ENCODE results near the gene PDXP. TPM values are rescaled to one million over a fixed set of nuclear protein-coding genes. Genes with fewer than 3 reads are reported as not detected.

PDXP gene
- total and polyA plus RNA-seq, 12 donors, result 5.3 to 29.9 (median 21.2) TPM

DNA sequence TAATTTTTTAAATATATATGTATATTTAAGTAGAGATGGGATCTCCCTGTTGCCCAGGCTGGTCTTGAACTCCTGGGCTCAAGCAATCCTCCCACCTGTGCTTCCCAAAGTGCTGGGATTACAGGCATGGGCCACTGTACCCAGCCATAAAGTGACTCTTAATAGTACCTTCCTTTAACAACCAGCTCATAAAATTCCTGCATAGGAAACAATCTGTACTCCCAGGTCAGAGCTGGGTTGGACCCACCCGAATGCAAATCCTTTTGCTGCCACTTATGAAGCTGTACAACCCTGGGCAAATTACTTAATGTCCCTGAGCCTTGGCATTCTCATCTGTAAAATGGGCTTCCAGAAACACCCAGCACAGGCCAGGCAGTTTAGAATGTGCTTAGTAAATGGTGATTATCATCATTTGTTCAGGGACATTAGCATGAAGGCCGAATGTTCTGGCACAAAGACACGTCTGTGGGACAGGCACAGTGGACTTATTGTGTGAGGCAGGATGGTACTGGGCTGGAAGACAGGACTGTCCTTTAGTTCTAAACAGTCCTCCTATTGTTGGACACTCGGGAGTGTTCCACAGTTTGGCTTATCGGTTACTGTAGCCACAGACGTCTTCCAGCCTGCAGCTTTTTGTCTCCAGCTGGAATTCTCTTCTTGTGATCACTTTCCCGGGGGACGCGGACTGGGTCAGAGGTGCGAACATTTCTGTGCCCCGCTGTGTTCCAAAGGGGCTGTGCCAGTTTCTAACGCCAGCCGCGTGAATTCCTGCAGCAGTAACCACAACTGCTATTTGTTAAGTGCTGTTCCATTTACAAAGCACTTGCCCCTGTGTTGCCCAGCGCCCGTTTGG lies 6.0 kb downstream of the PDXP start:
- H3K27ac ChIP-seq, result peak overlapping the region in 2 of 10 donors; percentile 21 to 25
- H3K27me3 ChIP-seq, result no peaks in the 10 kb centered on the region
- peaks cover 6 to 47% (median 29%) of the 10 kb centered on the region in 9 donors for H3K4me1 ChIP-seq
- intact Hi-C loops (cut with DNase I), result no loop called here
- no peak overlapping the region for H3K4me3 ChIP-seq
- ATAC-seq (no peak), DNase-seq (no peak)
- 61 to 72% methylated on average over 16 of the region's 16 CpGs for WGBS, 2 donors
- peaks cover 0 to 24% (median 14%) of the 10 kb centered on the region in 9 donors for H3K36me3 ChIP-seq
- no peaks in the 10 kb centered on the region for H3K9me3 ChIP-seq
- TF ChIP-seq, protein P1, sequence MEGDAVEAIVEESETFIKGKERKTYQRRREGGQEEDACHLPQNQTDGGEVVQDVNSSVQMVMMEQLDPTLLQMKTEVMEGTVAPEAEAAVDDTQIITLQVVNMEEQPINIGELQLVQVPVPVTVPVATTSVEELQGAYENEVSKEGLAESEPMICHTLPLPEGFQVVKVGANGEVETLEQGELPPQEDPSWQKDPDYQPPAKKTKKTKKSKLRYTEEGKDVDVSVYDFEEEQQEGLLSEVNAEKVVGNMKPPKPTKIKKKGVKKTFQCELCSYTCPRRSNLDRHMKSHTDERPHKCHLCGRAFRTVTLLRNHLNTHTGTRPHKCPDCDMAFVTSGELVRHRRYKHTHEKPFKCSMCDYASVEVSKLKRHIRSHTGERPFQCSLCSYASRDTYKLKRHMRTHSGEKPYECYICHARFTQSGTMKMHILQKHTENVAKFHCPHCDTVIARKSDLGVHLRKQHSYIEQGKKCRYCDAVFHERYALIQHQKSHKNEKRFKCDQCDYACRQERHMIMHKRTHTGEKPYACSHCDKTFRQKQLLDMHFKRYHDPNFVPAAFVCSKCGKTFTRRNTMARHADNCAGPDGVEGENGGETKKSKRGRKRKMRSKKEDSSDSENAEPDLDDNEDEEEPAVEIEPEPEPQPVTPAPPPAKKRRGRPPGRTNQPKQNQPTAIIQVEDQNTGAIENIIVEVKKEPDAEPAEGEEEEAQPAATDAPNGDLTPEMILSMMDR (IDR thresholded peaks at IDR 0.05), result no peak

DNA sequence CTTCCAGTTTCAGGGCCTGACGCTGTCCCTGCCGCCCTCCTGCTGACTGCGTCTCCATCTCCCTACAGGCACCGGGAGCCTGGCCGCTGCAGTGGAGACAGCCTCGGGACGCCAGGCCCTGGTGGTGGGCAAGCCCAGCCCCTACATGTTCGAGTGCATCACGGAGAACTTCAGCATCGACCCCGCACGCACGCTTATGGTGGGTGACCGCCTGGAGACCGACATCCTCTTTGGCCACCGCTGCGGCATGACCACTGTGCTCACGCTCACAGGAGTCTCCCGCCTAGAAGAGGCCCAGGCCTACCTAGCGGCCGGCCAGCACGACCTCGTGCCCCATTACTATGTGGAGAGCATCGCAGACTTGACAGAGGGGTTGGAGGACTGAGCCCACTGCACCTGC lies 7.0 kb downstream of the PDXP start:
- H3K27ac ChIP-seq, result no peak overlapping the region
- DNase-seq (no peak), ATAC-seq (no peak)
- H3K27me3 ChIP-seq, result no peaks in the 10 kb centered on the region
- no peaks in the 10 kb centered on the region for H3K9me3 ChIP-seq
- H3K36me3 ChIP-seq, result peaks cover 0 to 24% (median 14%) of the 10 kb centered on the region in 9 donors
- peaks cover 2 to 37% (median 19%) of the 10 kb centered on the region in 9 donors for H3K4me1 ChIP-seq
- 94% methylated on average over 24 of the region's 24 CpGs for WGBS, 2 donors
- H3K4me3 ChIP-seq, result no peak overlapping the region
- TF ChIP-seq, protein P1 (IDR thresholded peaks at IDR 0.05), result no peak
- intact Hi-C loops (cut with DNase I), result no loop called here

DNA sequence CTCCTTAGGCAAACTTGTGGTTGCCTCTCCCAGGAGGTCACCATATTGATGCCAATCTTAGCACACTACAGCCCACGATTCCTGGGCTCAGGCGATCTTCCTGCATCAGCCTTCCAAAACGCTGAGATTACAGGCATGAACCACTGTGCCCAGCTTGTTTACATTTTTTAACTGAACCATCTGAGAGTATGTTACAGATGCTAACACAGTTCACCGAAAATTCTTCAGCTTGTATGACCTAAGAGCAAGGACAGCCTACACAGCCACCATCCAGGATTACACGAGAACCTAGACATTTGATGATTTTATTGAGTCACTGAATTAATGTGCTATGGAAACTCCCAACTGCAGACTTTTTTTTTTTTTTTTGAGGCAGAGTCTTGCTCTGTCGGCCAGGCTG lies 11.1 kb downstream of the PDXP start:
- ATAC-seq (no peak), DNase-seq (no peak)
- intact Hi-C loops (cut with DNase I), result no loop called here
- TF ChIP-seq, protein P1 (IDR thresholded peaks at IDR 0.05), result no peak
- H3K9me3 ChIP-seq, result no peaks in the 10 kb centered on the region
- no peak overlapping the region for H3K4me3 ChIP-seq
- no peak overlapping the region for H3K27ac ChIP-seq
- WGBS, 2 donors, result 88 to 90% methylated on average over 6 of the region's 6 CpGs
- peaks cover 0 to 24% (median 14%) of the 10 kb centered on the region in 9 donors for H3K36me3 ChIP-seq
- H3K4me1 ChIP-seq, result peaks cover 6 to 18% (median 10%) of the 10 kb centered on the region in 9 donors
- H3K27me3 ChIP-seq, result no peaks in the 10 kb centered on the region

DNA sequence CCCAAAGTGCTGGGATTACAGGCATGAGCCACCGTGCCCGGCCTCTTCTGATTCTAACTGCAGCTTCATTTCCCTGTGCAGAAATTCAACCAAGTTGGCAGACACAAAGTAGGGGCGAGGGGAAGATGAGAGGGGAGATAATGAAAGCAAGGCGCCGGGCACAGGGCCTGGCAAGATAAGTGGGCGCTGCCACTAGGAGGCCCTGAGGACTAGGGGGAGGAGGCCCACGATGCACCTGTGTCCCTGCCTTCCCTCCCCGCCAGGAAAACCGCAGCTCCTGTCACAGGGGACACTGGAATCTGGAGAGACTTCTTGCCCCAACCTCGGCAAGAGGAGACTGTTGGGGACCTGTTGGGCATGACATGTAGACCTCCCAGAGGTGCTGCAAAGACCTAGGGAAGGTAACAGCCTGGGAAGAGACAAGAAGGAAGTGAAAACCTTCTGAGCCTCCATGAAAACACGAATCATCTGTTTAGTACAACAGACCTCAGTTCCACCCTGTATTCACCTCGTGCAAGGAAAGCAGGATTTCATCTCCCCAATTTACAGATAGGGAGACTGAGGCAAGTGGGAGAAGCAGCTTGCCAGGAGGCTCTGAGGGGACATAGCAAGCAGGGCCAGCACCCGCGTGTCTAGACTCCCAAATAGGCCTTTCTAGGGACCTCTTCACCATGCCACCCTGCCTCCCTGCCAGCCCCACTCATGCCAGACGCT lies 13.8 kb downstream of the PDXP start:
- 83 to 86% methylated on average over 15 of the region's 15 CpGs for WGBS, 2 donors
- Histone ChIP-seq H3K9me3 (no peaks in the 10 kb centered on the region), H3K27ac (peak overlapping the region in 4 of 10 donors; percentile 13 to 99 (median 60)), H3K4me3 (no peak overlapping the region), H3K4me1 (peaks cover 7 to 37% (median 32%) of the 10 kb centered on the region in 9 donors), H3K27me3 (no peaks in the 10 kb centered on the region), H3K36me3 (peaks cover 0 to 3% (median 0%) of the 10 kb centered on the region in 9 donors)
- intact Hi-C loops (cut with DNase I), result no loop called here
- TF ChIP-seq, protein P1 (IDR thresholded peaks at IDR 0.05), result no peak
- DNase-seq (no peak), ATAC-seq (no peak)

Measured in heart right ventricle (tissue), 16 donors.